Measurements from ENCODE around the gene HCN3.
"Not testable (repeated sequence)": the region's sequence is repeated elsewhere in the genome, so short reads cannot be mapped to it uniquely, and the experiment has no call there.

Gene HCN3

GRCh38 chr1:155284476-155284875 lies 7.2 kb downstream of the HCN3 start:
- no peak for DNase-seq (ENCODE audit: low read depth, low spot score)

- no peak for DNase-seq (ENCODE audit: low read depth, low spot score)
Observed at GRCh38 chr1:155285063-155285462, 7.8 kb downstream of the HCN3 start.

- DNase-seq (ENCODE audit: low read depth, low spot score), result no peak
Observed at GRCh38 chr1:155285631-155286044, 8.4 kb downstream of the HCN3 start.

GRCh38 chr1:155286544-155286943 lies 9.3 kb downstream of the HCN3 start:
- no peak for DNase-seq (ENCODE audit: low read depth, low spot score)

DNA sequence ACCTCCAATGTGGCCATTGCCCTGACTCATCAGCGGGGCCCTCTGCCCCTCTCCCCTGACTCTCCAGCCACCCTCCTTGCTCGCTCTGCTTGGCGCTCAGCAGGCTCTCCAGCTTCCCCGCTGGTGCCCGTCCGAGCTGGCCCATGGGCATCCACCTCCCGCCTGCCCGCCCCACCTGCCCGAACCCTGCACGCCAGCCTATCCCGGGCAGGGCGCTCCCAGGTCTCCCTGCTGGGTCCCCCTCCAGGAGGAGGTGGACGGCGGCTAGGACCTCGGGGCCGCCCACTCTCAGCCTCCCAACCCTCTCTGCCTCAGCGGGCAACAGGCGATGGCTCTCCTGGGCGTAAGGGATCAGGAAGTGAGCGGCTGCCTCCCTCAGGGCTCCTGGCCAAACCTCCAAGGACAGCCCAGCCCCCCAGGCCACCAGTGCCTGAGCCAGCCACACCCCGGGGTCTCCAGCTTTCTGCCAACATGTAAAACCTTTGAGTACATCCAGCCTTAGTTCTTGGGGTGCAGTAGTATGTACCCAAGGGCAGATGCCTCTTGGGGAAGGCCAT lies 10.8 kb downstream of the HCN3 start:
- no peak for DNase-seq (ENCODE audit: low read depth, low spot score)

- DNase-seq (ENCODE audit: low read depth, low spot score), result not testable (repeated sequence)
Observed at GRCh38 chr1:155291006-155291405, 13.7 kb downstream of the HCN3 start.

DNA sequence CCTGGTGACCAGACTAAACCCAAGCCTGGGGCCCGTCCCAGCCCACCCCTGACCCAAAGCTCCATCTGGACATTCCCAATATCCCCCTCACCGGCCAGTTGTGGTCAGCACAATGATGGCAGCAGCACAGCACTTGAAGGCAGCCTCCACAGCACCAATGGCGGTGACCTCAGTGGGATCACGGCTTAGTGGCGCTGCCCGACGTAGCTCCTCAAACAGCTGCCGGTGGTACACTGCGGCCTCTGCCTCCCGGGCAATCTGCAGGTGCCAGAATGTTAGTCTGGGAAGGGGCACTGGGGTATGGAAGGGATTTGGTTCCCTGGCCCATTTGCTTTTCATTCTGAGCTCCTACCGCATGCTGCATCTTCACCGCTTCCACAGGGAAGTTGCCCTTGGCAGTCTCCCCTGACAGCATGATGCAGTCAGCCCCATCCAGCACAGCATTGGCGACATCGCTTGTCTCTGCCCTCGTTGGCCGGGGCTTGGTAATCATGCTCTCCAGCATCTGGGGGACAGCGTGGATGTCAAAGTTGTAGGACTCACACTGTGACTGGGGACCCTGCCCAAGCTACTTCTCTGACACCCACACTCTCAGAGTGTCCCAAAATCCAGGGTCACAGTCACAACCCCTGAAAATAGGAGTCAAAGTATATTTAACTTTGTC lies 16.0 kb downstream of the HCN3 start:
- DNase-seq (ENCODE audit: low read depth, low spot score), result no peak

GRCh38 chr1:155294520-155295182 lies 17.4 kb downstream of the HCN3 start:
- peak; percentile 23 for DNase-seq (ENCODE audit: low read depth, low spot score)

DNA sequence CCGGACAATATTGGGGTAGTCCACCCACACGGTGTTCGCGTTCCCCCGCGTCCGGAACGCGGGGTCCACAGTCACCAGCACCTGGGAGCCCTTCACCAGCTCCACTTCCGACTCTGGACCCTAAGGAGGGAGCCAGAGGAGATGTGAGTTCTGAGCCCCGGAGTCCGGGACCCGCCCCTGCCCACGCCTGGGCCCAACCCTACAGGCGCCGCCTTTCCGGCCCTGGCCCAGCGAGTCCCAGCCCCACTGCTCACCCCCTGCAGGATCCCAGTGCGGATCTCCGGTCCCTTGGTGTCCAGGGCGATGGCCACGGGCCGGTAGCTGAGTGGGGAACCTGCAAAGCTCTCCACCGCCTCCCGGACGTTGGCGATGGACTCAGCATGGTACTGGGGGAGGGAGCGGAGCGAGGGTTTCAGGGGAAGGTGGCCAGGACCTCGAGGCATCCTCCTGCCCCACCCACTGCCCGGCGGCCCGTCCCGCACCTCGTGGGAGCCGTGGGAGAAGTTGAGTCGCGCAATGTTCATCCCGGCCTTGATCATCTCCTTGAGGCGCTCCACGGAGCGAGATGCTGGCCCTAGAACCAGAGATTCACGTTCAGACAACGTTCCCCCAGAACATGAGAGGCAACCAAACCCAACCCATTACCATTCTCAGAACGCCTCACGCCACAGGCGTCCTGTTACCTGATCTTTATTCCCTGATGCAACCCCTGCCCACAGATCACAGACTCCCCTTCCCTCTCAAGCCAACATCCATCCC lies 18.1 kb downstream of the HCN3 start:
- peak; percentile 25 for DNase-seq (ENCODE audit: low read depth, low spot score)

- DNase-seq (ENCODE audit: low read depth, low spot score), result no peak
Observed at GRCh38 chr1:155295942-155296267, 18.6 kb downstream of the HCN3 start.

- no peak for DNase-seq (ENCODE audit: low read depth, low spot score)
Observed at GRCh38 chr1:155296661-155297060, 19.4 kb downstream of the HCN3 start.

DNA sequence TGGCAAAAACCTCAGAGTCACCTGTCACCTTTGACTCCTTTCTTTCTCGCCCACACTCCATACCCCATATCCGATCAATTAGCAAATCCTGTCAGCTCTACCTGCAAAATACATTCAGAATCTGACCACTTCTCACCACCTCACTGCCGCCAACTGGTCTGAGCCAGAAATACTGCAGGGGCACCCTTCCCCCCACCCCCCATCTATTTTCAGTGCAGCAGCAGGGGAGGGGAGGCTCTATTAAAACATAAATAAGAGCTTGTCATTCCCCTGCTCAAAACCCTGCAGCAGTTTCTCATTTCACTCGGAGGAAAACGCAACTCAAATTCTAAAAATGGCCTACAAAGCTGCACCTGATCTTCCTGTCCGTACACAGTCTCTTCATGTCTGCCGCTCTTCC lies 20.1 kb downstream of the HCN3 start:
- DNase-seq (ENCODE audit: low read depth, low spot score), result no peak

DNA sequence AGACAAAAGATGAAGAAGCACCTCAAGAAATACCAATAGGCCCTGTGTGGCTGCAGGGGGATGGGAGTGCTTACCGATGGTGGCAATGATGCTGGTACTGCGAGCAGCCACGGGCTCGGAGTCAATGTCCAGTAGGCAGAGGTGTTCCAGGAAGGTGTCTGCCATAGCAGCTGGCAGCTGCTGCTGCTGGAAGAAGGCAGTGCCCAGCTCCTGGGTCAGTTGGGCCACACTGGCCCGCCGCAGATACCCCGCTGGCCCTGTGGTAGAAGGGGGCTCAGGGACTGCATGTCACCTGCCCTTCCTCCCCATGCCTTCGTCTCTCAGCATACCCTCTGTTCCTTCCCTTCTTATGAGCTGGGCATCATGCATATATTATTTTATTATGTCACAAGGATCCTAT lies 22.8 kb downstream of the HCN3 start:
- no peak for DNase-seq (ENCODE audit: low read depth, low spot score)

- DNase-seq (ENCODE audit: low read depth, low spot score), result no peak
Observed at GRCh38 chr1:155300553-155301329, 23.5 kb downstream of the HCN3 start.

DNA sequence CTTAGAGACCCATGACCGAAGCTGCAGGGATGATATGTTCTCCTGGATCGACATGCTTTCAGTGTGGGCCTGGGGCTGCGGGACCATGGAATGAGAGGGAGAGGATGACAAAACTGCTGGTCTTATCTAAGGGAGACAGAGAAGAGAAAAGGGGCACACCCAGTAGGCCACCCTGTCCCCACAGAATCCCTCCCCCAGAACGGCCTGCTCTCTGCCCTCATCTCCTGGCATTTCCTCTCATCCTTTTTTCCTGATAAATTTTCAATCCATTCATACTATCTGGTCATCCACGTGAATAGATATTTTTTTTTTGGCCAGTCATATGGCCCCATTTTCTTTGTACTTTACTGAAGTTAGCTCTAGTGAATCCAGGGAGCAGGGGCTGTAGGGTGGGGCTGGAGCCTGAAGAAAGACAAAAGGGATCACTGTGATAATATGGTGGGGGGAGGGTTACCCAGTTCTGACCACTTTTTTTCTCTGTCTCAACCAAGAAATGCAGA lies 24.1 kb downstream of the HCN3 start, which contains the start of gene PKLR:
Gene PKLR (minus strand): TSS at position 97 of the 500 bp plus-strand sequence. CDS start 43 bp downstream, at position 54.
- DNase-seq (ENCODE audit: low read depth, low spot score), result no peak

DNA sequence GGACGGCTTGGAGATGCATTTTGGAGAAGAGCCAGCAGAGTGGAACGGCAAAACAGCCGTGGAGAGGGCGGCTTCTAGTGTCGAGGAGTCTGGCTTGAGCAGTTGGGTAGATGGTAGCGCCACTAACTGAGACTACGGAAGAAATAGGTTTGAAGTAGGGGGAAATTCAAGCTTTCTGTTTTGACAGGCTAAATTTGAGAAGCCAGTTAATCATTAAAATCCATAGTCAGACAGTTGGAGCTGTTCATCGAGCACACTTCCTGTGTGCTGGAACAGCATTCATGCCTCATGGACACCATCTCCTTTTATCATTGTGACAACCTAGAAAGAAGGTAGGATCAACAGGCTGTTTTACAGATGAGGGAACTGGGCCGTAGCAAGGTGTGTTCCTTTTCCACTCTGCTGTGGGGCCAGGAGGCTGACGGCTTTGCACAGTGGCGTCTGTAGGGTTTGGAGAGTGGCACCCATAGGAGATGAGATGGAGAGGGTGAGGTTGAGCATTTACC lies 27.3 kb downstream of the HCN3 start:
- no peak for DNase-seq (ENCODE audit: low read depth, low spot score)

GRCh38 chr1:155305881-155306391 lies 28.7 kb downstream of the HCN3 start:
- peak; percentile 37 for DNase-seq (ENCODE audit: low read depth, low spot score)

- peak; percentile 70 for DNase-seq (ENCODE audit: low read depth, low spot score)
Observed at GRCh38 chr1:155307247-155307740, 30.0 kb downstream of the HCN3 start.

- DNase-seq (ENCODE audit: low read depth, low spot score), result peak; percentile 99
Observed at GRCh38 chr1:155308493-155309422, 31.5 kb downstream of the HCN3 start, which contains the start of gene FDPS. Gene FDPS, plus strand, starts transcription at chr1:155308866. Its CDS starts 924 bp downstream, at chr1:155309790.

All from ELF-1 (cell line).